Left ventricle myocardium inferior (tissue), 1 donor: ENCODE measurements around the gene CORO7. TPM values are rescaled to one million over a fixed set of nuclear protein-coding genes. Genes with fewer than 3 reads are reported as not detected.

Experiments used
- DNase-seq: peaks from one replicate; pipeline ENCODE4 v3.0.0-alpha.2; 2020
- H3K27ac ChIP-seq: fragments of 200-600 bp; replicated peaks from 2 replicates; pipeline ENCODE4 v1.8.0; 2021
- H3K27me3 ChIP-seq: fragments of 200-600 bp; 2 replicates; pipeline ENCODE4 v1.8.0; 2021; ENCODE audit warnings: low read depth
- H3K36me3 ChIP-seq: fragments of 200-600 bp; 2 replicates; pipeline ENCODE4 v1.8.0; 2021
- H3K4me1 ChIP-seq: fragments of 200-600 bp; 2 replicates; pipeline ENCODE4 v1.8.0; 2021
- H3K4me3 ChIP-seq: fragments of 200-600 bp; 2 replicates; pipeline ENCODE4 v1.8.0; 2021; ENCODE audit warnings: mild to moderate bottlenecking, moderate library complexity
- H3K9me3 ChIP-seq: fragments of 200-600 bp; replicated peaks from 2 replicates; pipeline ENCODE4 v1.8.0; 2021
- CTCF ChIP-seq: fragments of 200-600 bp; IDR thresholded peaks from 2 replicates; pipeline ENCODE4 v1.8.0; 2021; ENCODE audit warnings: antibody characterized with exemption, mild to moderate bottlenecking, borderline replicate concordance
- intact Hi-C: fragments of 100-400 bp; cut with micrococcal nuclease; formaldehyde crosslinking; loops from one replicate; pipeline ENCODE4 v1.11.0; 2022
- total RNA-seq: library from RNA; stranded (reverse); fragmentation: NEBNext Ultra II Directional; extraction: Animal tissue kit (Norgen Biotek cat#: 25700); gene quantifications from one replicate; pipeline ENCODE4 v1.2.1, GENCODE V29; 2021
- donor health status: DM: no; HTN: yes; CAD: no; lungs with severe emphysema.

The CORO7 gene
- total RNA-seq, 1 donor from 2014 or later: 12.5 TPM

- peak; percentile 91 for DNase-seq
- intact Hi-C loops: no loop called here
- Histone ChIP-seq H3K27ac (peak overlapping the region; percentile 82), H3K27me3 (no peaks in the 10 kb centered on the region), H3K36me3 (peaks cover 10% of the 10 kb centered on the region), H3K9me3 (no peaks in the 10 kb centered on the region), H3K4me3 (peak overlapping the region; percentile 75), H3K4me1 (peaks cover 92% of the 10 kb centered on the region)
- no peak for TF ChIP-seq CTCF
Measured at GRCh38 chr16:4376126-4376892, 40.1 kb downstream of the CORO7 start.

DNA sequence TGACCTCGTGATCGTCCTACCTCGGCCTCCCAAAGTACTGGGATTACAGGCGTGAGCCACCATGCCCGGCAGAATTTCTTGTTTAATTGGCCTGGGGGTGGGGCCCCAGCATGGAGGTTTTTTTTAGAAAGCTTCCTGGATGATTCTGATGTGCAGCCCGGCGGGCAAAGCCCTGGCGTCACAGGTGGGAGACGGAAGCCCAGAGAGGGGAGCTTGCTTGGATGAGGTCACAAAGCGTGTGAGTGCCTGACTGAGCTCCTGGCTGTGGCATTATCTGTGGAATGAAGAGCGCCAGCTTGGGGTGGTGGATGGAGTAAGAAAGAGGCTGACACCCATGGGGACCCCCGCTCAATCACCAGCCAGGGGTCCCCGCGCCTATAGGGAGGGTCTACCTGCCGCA lies 40.7 kb downstream of the CORO7 start:
- intact Hi-C loops: no loop called here
- Histone ChIP-seq H3K4me1 (peaks cover 97% of the 10 kb centered on the region), H3K27ac (peak overlapping the region; percentile 82), H3K27me3 (no peaks in the 10 kb centered on the region), H3K4me3 (peak overlapping the region; percentile 75), H3K9me3 (no peaks in the 10 kb centered on the region), H3K36me3 (peaks cover 4% of the 10 kb centered on the region)
- DNase-seq: no peak
- no peak for TF ChIP-seq CTCF

- Histone ChIP-seq H3K27ac (peak overlapping the region; percentile 82), H3K4me3 (peak overlapping the region; percentile 75), H3K9me3 (no peaks in the 10 kb centered on the region), H3K36me3 (no peaks in the 10 kb centered on the region), H3K4me1 (peaks cover 99% of the 10 kb centered on the region), H3K27me3 (no peaks in the 10 kb centered on the region)
- no peak for TF ChIP-seq CTCF
- peak; percentile 68 for DNase-seq
- intact Hi-C loops: no loop called here
Measured at GRCh38 chr16:4373909-4374742, 42.3 kb downstream of the CORO7 start.

GRCh38 chr16:4373356-4373908 lies 43.0 kb downstream of the CORO7 start:
- no peaks in the 10 kb centered on the region for H3K36me3 ChIP-seq
- H3K27me3 ChIP-seq: no peaks in the 10 kb centered on the region
- H3K4me1 ChIP-seq: peaks cover 98% of the 10 kb centered on the region
- no peak for TF ChIP-seq CTCF
- H3K9me3 ChIP-seq: no peaks in the 10 kb centered on the region
- H3K4me3 ChIP-seq: peak overlapping the region; percentile 75
- H3K27ac ChIP-seq: peak overlapping the region; percentile 82
- DNase-seq: peak; percentile 18
- intact Hi-C loops: no loop called here

GRCh38 chr16:4372578-4373355 lies 43.6 kb downstream of the CORO7 start:
- Histone ChIP-seq H3K4me3 (peak overlapping the region; percentile 75), H3K36me3 (no peaks in the 10 kb centered on the region), H3K9me3 (no peaks in the 10 kb centered on the region), H3K27me3 (no peaks in the 10 kb centered on the region), H3K4me1 (peaks cover 91% of the 10 kb centered on the region), H3K27ac (peak overlapping the region; percentile 82)
- TF ChIP-seq CTCF: no peak
- peak; percentile 30 for DNase-seq
- intact Hi-C loops: no loop called here
